T-cell (primary cell): Measurements from ENCODE around the gene ZFP36. TPM values are rescaled to one million over a fixed set of nuclear protein-coding genes. Genes with fewer than 3 reads are reported as not detected.
A peak's percentile ranks its signal among the peaks of the same experiment; 100 is the strongest.

ENCODE experiments used
- ATAC-seq, 4 experiments: fragments of 200-7000 bp in 3 of 4; fragments of 150-1000 bp in 1 of 4; cut with Tn5 transposase; replicated peaks in 1 of 4; 1 replicate in 3 of 4; 2 replicates in 1 of 4; pipeline ENCODE4 v1.10.0; 2021; ENCODE audit warnings: moderate library complexity in 3 of 4, mild to moderate bottlenecking in 2 of 4, moderate number of reproducible peaks in 1 of 4
- CTCF ChIA-PET, 2 donors: fragments of 300-600 bp; sonication (Branson Sonifier 250); formaldehyde crosslinking; loops; one replicate each; lab custom pipeline; 2022; ENCODE audit warnings: antibody characterized with exemption in 2 of 2; lab: Charles Lee
- POLR2A ChIA-PET, 2 donors: fragments of 300-600 bp; sonication (Branson Sonifier 250); formaldehyde crosslinking; loops; one replicate each; lab custom pipeline; 2022; ENCODE audit warnings: antibody characterized with exemption in 2 of 2; lab: Charles Lee
- DNase-seq, 35 experiments: peaks; one replicate each; pipeline versions ENCODE4 v3.0.0 to v3.0.0-alpha.2; 2013 to 2023
- H3K27ac ChIP-seq: one replicate; pipeline ENCODE4 v1.5.1; 2013; ENCODE audit warnings: low read length
- H3K27me3 ChIP-seq, 2 experiments: replicated peaks in 1 of 2; 1 replicate in 1 of 2; 2 replicates in 1 of 2; pipeline versions ENCODE4 v1.6.1 to v1.7.0; 2013; ENCODE audit warnings: low read length in 1 of 2, mixed read lengths in 1 of 2; ENCODE audit not compliant: control insufficient read depth in 2 of 2, insufficient read depth in 2 of 2; ENCODE audit errors: extremely low read depth in 1 of 2
- H3K36me3 ChIP-seq, 2 donors: 1 replicate in 1 of 2; 2 replicates in 1 of 2; pipeline versions ENCODE4 v1.6.1 to v1.7.0; 2013; ENCODE audit warnings: low read length in 1 of 2; ENCODE audit not compliant: control insufficient read depth in 2 of 2, insufficient read depth in 1 of 2; ENCODE audit errors: extremely low read depth in 1 of 2
- H3K4me1 ChIP-seq, 2 experiments: 1 replicate in 1 of 2; 2 replicates in 1 of 2; pipeline versions ENCODE4 v1.6.1 to v1.7.0; 2013; ENCODE audit warnings: low read length in 2 of 2, mixed read lengths in 1 of 2; ENCODE audit not compliant: insufficient read depth in 2 of 2, control insufficient read depth in 1 of 2; ENCODE audit errors: extremely low read depth in 1 of 2
- H3K4me3 ChIP-seq, 2 donors: 1 replicate in 1 of 2; 2 replicates in 1 of 2; pipeline versions ENCODE4 v1.5.1 to v1.7.0; 2013; ENCODE audit warnings: mild to moderate bottlenecking in 2 of 2, low read length in 1 of 2, moderate library complexity in 1 of 2; ENCODE audit not compliant: control insufficient read depth in 1 of 2; ENCODE audit errors: extremely low read depth in 1 of 2
- H3K9me3 ChIP-seq: 2 replicates; pipeline ENCODE4 v1.7.0; 2013
- H3K27ac Mint-ChIP-seq, 2 donors: one replicate each; pipeline ENCODE4 v1.8.0; 2020 to 2021; ENCODE audit warnings: mild to moderate bottlenecking in 2 of 2, mixed read lengths in 2 of 2
- H3K27me3 Mint-ChIP-seq, 2 donors: one replicate each; pipeline ENCODE4 v1.8.0; 2021 to 2022; ENCODE audit warnings: mixed read lengths in 2 of 2
- H3K36me3 Mint-ChIP-seq: one replicate; pipeline ENCODE4 v1.8.0; 2021; ENCODE audit warnings: mixed read lengths
- H3K4me1 Mint-ChIP-seq, 3 donors: one replicate each; pipeline ENCODE4 v1.8.0; 2020 to 2022; ENCODE audit warnings: mixed read lengths in 3 of 3, mild to moderate bottlenecking in 1 of 3
- H3K4me3 Mint-ChIP-seq, 3 donors: one replicate each; pipeline ENCODE4 v1.8.0; 2020 to 2022; ENCODE audit warnings: mild to moderate bottlenecking in 3 of 3, mixed read lengths in 3 of 3, moderate library complexity in 3 of 3
- H3K9me3 Mint-ChIP-seq, 3 donors: one replicate each; pipeline ENCODE4 v1.8.0; 2020 to 2022; ENCODE audit warnings: mixed read lengths in 3 of 3
- WGBS: methylation state at CpG from one replicate; pipeline ENCODE4 v1.1.5; 2013; ENCODE audit warnings: missing lambda C conversion rate; ENCODE audit not compliant: insufficient coverage; 5-methylcytosine and 5-hydroxymethylcytosine counted together
- total RNA-seq, 35 experiments: library from RNA in 6 of 35; stranded (reverse) in 6 of 35; fragments of 120-200 nt in 1 of 35; gene quantifications; one replicate each; pipeline versions ENCODE4 v1.2.1 to v1.2.4 and lab custom pipeline; 2013 to 2026

Gene ZFP36
- total RNA-seq, 5 donors from 2014 or later (not counting 1 experiment from before 2014, with no cell fraction given): 208 to 1,013 (median 233) TPM

DNA sequence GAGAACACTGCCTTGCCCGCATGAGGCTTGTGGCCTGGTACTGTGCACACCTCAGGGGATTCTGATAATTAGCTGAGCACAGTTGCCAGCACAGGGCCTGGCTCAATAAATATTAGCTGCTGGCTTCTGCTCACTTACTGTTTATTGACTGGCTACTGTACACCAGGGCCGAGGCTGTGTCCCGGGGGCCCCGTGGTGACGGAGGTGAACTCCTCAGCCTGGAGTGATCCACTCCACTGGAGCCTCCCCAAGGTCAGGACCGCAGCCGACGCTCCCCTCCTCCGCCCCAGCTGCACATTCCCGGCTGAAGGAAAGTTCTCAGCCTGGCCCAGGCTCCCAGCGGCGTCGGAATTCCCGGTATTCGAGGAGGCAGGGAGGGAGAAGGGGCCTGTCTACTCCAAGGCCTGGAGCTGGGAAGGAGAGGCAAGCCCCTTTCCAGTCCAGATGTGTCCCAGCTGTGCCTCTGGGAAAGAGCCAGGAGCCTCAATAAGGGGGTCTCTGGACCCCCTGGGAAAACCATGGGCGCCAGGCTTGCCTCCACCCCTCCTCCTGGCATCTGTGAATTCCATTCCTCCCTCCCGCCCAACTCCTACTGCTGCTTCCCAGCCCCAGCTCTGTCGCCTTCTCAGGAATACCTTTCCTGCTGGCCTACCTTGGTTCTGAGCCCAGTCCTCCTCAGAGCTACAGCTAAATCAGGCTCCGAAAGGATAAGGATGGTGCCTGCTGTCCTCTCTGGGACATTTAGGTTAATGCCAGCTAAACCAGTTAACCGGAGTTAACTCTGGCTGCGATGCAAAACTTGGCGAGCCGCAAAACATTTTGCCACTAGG lies 21.9 kb downstream of the ZFP36 start:
- Histone ChIP-seq H3K27ac (no peak overlapping the region), H3K4me3 (no peak overlapping the region), H3K36me3 (peaks cover 4 to 22% of the 10 kb centered on the region in 2 donors), H3K27me3 (no peaks in the 10 kb centered on the region), H3K9me3 (no peaks in the 10 kb centered on the region), H3K4me1 (peaks cover 0 to 13% of the 10 kb centered on the region in 2 experiments)
- 75% methylated on average over 8 of the region's 23 CpGs for WGBS
- no peaks in the 10 kb centered on the region for H3K9me3 Mint-ChIP-seq
- CTCF ChIA-PET: interaction anchor here in 1 of 2 donors (0.6 kb wide), 1 partner anchor 32 kb away, joined by 3 read pairs; no protein-coding TSS in a partner anchor
- no peaks in the 10 kb centered on the region for H3K27me3 Mint-ChIP-seq
- DNase-seq (peak in 1 of 35 experiments; percentile 12), ATAC-seq (no peak)
- no peak overlapping the region for H3K4me3 Mint-ChIP-seq
- H3K36me3 Mint-ChIP-seq: peaks cover 17% of the 10 kb centered on the region
- POLR2A ChIA-PET: interaction anchor here in 1 of 2 donors (0.7 kb wide), 1 partner anchor 17 kb away, joined by 3 read pairs; no protein-coding TSS in a partner anchor
- H3K27ac Mint-ChIP-seq: no peak overlapping the region
- peaks cover 5 to 23% (median 23%) of the 10 kb centered on the region in 3 donors for H3K4me1 Mint-ChIP-seq

DNA sequence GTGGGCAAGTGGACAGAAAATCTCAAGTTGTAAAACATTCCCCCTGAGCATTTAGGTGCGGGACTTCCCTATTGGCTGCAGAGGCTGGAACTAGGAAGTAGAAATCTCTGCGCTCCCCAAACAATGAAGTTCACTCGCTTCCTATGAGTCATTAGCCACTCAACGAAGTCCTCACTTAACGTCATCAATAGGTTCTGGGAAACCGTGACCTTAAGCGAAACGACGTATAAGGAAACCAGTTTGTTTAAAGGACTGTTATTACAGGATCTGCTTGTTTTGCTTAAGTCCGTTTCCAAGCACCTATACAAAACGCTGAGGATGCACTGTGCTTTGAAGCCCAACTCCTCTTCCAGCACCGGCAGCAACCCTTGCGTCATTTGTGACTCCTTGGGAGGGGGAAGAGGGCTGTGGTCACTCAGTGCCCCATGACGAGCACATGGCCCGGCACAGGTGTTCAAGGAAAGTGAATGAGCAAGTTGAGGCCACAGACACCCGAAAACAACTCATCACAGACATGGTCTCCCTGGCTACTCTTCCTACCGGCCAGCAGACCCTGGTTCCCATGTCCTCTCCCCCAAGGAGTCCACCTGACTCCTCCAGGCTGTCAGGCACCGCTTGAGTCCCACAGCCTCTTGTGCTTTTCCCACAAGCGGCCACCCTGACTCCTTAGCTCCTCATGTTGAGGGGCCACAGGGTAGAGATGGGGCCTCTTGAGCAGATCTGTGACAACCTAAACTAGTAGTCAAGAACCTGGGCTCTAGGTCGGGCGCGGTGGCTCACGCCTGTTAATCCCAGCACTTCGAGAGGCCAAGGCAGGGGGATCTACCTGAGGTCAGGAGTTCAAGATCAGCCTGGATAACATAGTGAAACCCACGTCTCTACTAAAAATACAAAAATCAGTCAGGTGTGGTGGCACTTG lies 24.3 kb downstream of the ZFP36 start:
- CTCF ChIA-PET: interaction anchor here in 1 of 2 donors (0.6 kb wide), 1 partner anchor 19 kb away, joined by 3 read pairs; no protein-coding TSS in a partner anchor

DNA sequence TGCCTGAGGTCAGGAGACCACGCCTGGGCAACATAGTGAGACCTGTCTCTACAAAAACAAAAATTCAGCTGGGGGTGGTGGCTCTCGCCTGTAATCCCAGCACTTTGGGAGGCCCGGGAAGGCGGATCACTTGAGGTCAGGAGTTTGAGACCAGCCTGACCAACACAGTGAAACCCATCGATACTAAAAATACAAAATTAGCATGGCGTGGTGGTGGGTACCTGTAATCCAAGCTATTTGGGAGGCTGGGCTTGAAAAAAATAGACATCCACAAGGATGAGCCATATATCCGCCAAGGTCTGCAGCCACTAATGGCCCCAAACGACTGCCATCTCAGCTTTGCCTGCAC lies 26.0 kb downstream of the ZFP36 start:
- no peaks in the 10 kb centered on the region for H3K9me3 ChIP-seq
- no peaks in the 10 kb centered on the region for H3K9me3 Mint-ChIP-seq
- H3K27me3 ChIP-seq: no peaks in the 10 kb centered on the region
- H3K4me3 Mint-ChIP-seq: no peak overlapping the region
- ChIA-PET CTCF (no interaction called here), POLR2A (interaction anchor here in 1 of 2 donors (0.8 kb wide), 1 partner anchor 544 kb away, joined by 9 read pairs; no protein-coding TSS in a partner anchor)
- peaks cover 0 to 32% of the 10 kb centered on the region in 2 donors for H3K36me3 ChIP-seq
- peaks cover 15 to 42% of the 10 kb centered on the region in 2 experiments for H3K4me1 ChIP-seq
- peaks cover 22% of the 10 kb centered on the region for H3K36me3 Mint-ChIP-seq
- no peak for ATAC-seq
- no peak overlapping the region for H3K4me3 ChIP-seq
- H3K27ac Mint-ChIP-seq: no peak overlapping the region
- no peak overlapping the region for H3K27ac ChIP-seq
- no peak for DNase-seq
- no peaks in the 10 kb centered on the region for H3K27me3 Mint-ChIP-seq
- peaks cover 33 to 55% (median 54%) of the 10 kb centered on the region in 3 donors for H3K4me1 Mint-ChIP-seq
- 91% methylated on average over 3 of the region's 8 CpGs for WGBS

More for the DNA sequence above, 24.3 kb downstream of the ZFP36 start:
- peaks cover 22% of the 10 kb centered on the region for H3K36me3 Mint-ChIP-seq
- no peaks in the 10 kb centered on the region for H3K9me3 Mint-ChIP-seq
- Histone ChIP-seq H3K36me3 (peaks cover 0 to 32% of the 10 kb centered on the region in 2 donors), H3K27me3 (no peaks in the 10 kb centered on the region), H3K9me3 (no peaks in the 10 kb centered on the region), H3K4me1 (peaks cover 12 to 34% of the 10 kb centered on the region in 2 experiments), H3K4me3 (no peak overlapping the region), H3K27ac (peak overlapping the region; percentile 77)
- POLR2A ChIA-PET: interaction anchor here in 1 of 2 donors (1.0 kb wide), 1 partner anchor 27 kb away, joined by 6 read pairs; no protein-coding TSS in a partner anchor
- 44% methylated on average over 15 of the region's 25 CpGs for WGBS
- peak in 31 of 35 experiments; percentile 25 to 78 (median 58) for DNase-seq
- no peaks in the 10 kb centered on the region for H3K27me3 Mint-ChIP-seq
- peaks cover 23 to 45% (median 45%) of the 10 kb centered on the region in 3 donors for H3K4me1 Mint-ChIP-seq
- peak overlapping the region; percentile 86 to 88 for H3K27ac Mint-ChIP-seq
- ATAC-seq: peak; percentile 53 to 64 (median 54)
- H3K4me3 Mint-ChIP-seq: peak overlapping the region in 2 of 3 donors; percentile 48 to 62

DNA sequence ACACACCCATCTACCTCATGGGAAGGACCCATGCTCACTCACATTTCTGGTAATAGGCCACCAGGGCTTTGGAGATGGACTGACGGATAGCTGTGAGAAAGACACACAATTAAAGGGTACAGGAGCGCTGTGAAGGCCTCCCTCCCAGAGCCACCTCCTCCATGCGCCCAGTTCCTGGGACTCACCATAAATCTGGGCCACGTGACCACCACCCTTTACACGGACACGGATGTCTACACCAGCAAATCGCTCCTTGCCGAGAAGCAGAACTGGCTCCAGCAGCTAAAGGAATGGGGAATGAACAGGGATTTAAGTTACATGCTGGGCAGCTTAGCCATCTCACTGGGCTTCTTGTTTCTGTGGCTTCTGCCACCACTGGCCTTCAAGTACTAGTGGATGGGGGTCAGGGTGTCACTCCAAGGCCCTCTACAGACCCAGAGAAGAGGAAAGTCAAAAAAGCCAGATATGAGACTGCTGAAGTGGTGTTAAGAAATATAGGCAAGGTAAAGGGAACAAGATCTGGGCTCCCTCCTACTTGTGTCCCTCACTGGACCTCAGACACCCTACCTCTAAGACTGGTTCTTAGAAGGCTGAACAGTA lies 26.9 kb downstream of the ZFP36 start:
- no peaks in the 10 kb centered on the region for H3K9me3 ChIP-seq
- peak overlapping the region; percentile 27 to 58 for H3K27ac Mint-ChIP-seq
- H3K27me3 ChIP-seq: no peaks in the 10 kb centered on the region
- peak overlapping the region; percentile 73 for H3K27ac ChIP-seq
- CTCF ChIA-PET: interaction anchor here in 1 of 2 donors (1.1 kb wide), 1 partner anchor 91 kb away, joined by 5 read pairs; the partner anchor contains the start of gene SAMD4B
- POLR2A ChIA-PET: interaction anchor here in 1 of 2 donors (0.6 to 1.0 kb wide), 2 partner anchors 22 to 31 kb away, joined by 3 read pairs; partner anchors contain the start of gene PLEKHG2
- H3K4me3 Mint-ChIP-seq: peak overlapping the region; percentile 62 to 99 (median 98)
- no peaks in the 10 kb centered on the region for H3K27me3 Mint-ChIP-seq
- no peaks in the 10 kb centered on the region for H3K9me3 Mint-ChIP-seq
- WGBS: no CpG with 5 or more reads among the region's 8 CpGs
- peaks cover 15 to 42% of the 10 kb centered on the region in 2 experiments for H3K4me1 ChIP-seq
- peaks cover 33 to 55% (median 54%) of the 10 kb centered on the region in 3 donors for H3K4me1 Mint-ChIP-seq
- DNase-seq: no peak
- peaks cover 0 to 32% of the 10 kb centered on the region in 2 donors for H3K36me3 ChIP-seq
- no peak for ATAC-seq
- peaks cover 22% of the 10 kb centered on the region for H3K36me3 Mint-ChIP-seq
- H3K4me3 ChIP-seq: no peak overlapping the region

DNA sequence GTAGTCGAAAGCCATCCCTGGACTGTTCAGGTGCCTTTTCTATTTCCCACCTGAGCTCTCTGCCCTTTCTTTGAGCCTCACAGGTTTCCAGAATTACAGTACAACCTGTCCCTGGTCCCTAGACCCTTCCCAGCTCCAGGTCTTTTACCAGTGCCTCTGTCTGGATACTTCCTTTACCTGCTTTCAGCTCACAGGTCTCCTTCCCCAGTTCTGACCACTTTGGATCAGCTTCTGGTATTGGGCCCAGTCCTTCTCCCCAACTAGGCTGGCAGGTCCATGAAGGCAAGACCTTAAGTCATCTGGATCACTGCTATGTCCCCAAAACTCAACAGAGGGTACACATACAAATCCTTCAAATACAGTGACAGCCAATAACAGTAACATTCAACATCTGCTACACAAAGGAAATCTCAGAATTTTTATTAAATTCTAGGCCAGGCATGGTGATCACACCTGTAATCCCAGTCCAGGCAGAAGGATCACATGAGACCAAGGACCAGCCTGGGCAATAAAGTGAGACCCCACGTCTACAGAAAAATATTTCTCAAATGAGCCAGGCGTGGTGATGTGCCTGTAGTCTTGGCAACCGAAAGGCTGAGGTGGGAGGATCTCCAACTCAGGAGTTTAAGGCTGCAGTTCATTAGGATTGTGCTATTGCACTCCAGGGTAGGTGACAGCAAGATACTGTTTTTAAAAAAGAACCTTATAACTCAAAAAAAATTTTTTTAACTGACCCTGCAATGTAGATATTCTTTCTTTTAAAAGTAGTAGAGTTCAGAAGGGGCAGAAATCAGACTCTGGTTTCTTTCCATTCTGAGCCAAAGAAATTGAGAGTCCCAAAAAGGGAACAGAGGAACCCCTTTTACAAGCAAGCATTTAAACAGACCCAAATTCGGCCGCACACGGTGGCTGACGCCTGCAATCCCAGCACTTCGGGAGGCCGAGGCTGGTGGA lies 27.8 kb downstream of the ZFP36 start:
- Mint-ChIP-seq H3K27me3 (no peaks in the 10 kb centered on the region), H3K4me1 (peaks cover 33 to 55% (median 53%) of the 10 kb centered on the region in 3 donors), H3K36me3 (peaks cover 22% of the 10 kb centered on the region), H3K27ac (peak overlapping the region; percentile 98 to 100), H3K4me3 (peak overlapping the region; percentile 98 to 99 (median 99)), H3K9me3 (no peaks in the 10 kb centered on the region)
- Histone ChIP-seq H3K4me1 (peaks cover 15 to 42% of the 10 kb centered on the region in 2 experiments), H3K27me3 (no peaks in the 10 kb centered on the region), H3K27ac (peak overlapping the region; percentile 73), H3K9me3 (no peaks in the 10 kb centered on the region), H3K36me3 (peaks cover 0 to 32% of the 10 kb centered on the region in 2 donors), H3K4me3 (peak overlapping the region; percentile 67 to 75)
- ChIA-PET POLR2A (interaction anchor here (0.6 to 1.7 kb wide), 8 partner anchors 10 to 92 kb away, joined by 3 to 57 read pairs (median 8); partner anchors contain the start of genes MED29 (in 1 of the 2), PAF1 (in 1 of the 2), PLEKHG2 (in 1 of the 2) and SAMD4B (in 1 of the 2)), CTCF (interaction anchor here in 1 of 2 donors (1.1 to 1.8 kb wide), 4 partner anchors 11 to 92 kb away, joined by 5 to 12 read pairs (median 8); partner anchors contain the start of genes PLEKHG2, SAMD4B and SUPT5H)
- no peak for DNase-seq
- WGBS: 19% methylated on average over 7 of the region's 10 CpGs
- ATAC-seq: no peak
